WTC11 (cell line): ENCODE measurements around the gene ISG20.

Source experiments
- CTCF ChIP-seq: fragments of 200-600 bp; IDR thresholded peaks from 2 replicates; pipeline ENCODE4 v1.8.0; 2022; ENCODE audit warnings: antibody characterized with exemption
- IRF2 ChIP-seq: sonication (generic); formaldehyde crosslinking; IDR thresholded peaks from 2 replicates; pipeline ENCODE4 v1.8.0; 2022; ENCODE audit warnings: low read depth, missing genetic modification reagents, borderline replicate concordance
- NR2C2 ChIP-seq: sonication (generic); formaldehyde crosslinking; IDR thresholded peaks from 2 replicates; pipeline ENCODE4 v1.8.0; 2022; ENCODE audit warnings: mild to moderate bottlenecking, missing genetic modification reagents

GRCh38 chr15:88637841-88638625 is 783 bp upstream of the ISG20 start:
- TF ChIP-seq NR2C2 (CRISPR knock-in tag), result no peak
- no peak for TF ChIP-seq CTCF
- no peak for TF ChIP-seq IRF2 (CRISPR knock-in tag)
